Fibroblast of lung (primary cell): ENCODE data around the gene CLSTN1.

Experiments
- EZH2 ChIP-seq: IDR thresholded peaks from 2 replicates; pipeline ENCODE4 v1.5.1; 2012; ENCODE audit warnings: low read length, control low read depth, mild to moderate bottlenecking; ENCODE audit errors: missing control alignments
- TF ChIP-seq, protein P1 (sequence below), 2 donors: IDR thresholded peaks in 1 of 2; conservative IDR thresholded peaks in 1 of 2; 1 replicate in 1 of 2; 2 replicates in 1 of 2; pipeline ENCODE4 v1.5.1; 2011 to 2012; ENCODE audit warnings: low read length in 2 of 2, control low read depth in 1 of 2, inconsistent platforms in 1 of 2, low read depth in 1 of 2, mild to moderate bottlenecking in 1 of 2

DNA sequence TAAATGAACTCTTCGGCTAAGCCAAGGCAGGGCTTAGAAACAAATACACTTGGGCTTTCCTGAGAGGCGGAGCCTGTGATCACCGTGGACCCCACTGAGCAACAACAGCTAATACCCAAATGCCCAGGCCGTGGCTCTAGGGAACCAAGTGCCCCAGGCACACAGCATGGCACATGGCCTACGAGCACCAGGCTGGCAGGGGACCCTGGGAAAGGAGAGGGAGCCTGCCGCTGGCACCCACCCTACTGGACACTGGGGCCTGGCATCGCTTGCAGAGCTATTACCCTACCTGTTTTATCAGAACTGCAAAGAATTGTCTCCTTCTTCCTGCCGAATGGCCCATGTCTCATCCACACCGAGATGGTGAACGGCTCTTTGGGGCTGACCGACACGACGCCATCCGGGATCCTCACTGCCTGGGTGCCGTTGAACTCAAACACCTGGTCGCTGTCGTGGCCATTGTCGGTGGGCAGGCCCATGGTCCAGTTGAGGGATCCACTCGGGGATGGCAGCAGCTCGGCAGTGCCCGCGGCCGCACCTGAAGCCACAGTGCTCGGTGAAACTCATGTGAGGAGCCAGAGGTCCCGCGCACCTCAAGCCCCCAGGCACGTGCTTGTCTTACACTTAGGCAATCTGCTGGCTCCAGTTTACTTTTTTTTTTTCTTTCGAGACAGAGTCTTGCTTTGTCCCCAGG, 79.5 kb downstream of the CLSTN1 start:
- TF ChIP-seq, protein P1, sequence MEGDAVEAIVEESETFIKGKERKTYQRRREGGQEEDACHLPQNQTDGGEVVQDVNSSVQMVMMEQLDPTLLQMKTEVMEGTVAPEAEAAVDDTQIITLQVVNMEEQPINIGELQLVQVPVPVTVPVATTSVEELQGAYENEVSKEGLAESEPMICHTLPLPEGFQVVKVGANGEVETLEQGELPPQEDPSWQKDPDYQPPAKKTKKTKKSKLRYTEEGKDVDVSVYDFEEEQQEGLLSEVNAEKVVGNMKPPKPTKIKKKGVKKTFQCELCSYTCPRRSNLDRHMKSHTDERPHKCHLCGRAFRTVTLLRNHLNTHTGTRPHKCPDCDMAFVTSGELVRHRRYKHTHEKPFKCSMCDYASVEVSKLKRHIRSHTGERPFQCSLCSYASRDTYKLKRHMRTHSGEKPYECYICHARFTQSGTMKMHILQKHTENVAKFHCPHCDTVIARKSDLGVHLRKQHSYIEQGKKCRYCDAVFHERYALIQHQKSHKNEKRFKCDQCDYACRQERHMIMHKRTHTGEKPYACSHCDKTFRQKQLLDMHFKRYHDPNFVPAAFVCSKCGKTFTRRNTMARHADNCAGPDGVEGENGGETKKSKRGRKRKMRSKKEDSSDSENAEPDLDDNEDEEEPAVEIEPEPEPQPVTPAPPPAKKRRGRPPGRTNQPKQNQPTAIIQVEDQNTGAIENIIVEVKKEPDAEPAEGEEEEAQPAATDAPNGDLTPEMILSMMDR (conservative IDR thresholded peaks at IDR 0.05 in 1 of 2, IDR thresholded peaks at IDR 0.05 in 1 of 2; ENCODE audit: low read depth in 1 of 2, low read length in 2 of 2): no peak
- TF ChIP-seq EZH2: no peak
